ENCODE data around the gene VAMP2.
A peak's percentile ranks its signal among the peaks of the same experiment; 100 is the strongest.

VAMP2 gene

GRCh38 chr17:8117980-8118768 is 44.6 kb downstream of the VAMP2 start, which contains the start of gene ALOXE3 (continued):
- TF ChIP-seq SCRT2 (tag by site-specific recombination; IDR thresholded peaks at IDR 0.05) (peak; percentile 66), RBAK (tag by site-specific recombination; IDR thresholded peaks at IDR 0.05) (no peak), ZNF133 (tag by site-specific recombination; IDR thresholded peaks at IDR 0.05) (no peak), ZBTB20 (tag by site-specific recombination; IDR thresholded peaks at IDR 0.05) (peak; percentile 73), ZFP3 (tag by site-specific recombination; IDR thresholded peaks at IDR 0.05; ENCODE audit: low read depth) (no peak), ZBTB17 (tag by site-specific recombination; IDR thresholded peaks at IDR 0.05) (no peak), SP3 (tag by site-specific recombination; IDR thresholded peaks at IDR 0.05) (peak; percentile 45; the same call in 1 of the 2 replicates), PRDM2 (tag by site-specific recombination; IDR thresholded peaks at IDR 0.05; ENCODE audit: borderline replicate concordance) (0 out of 2 replicates have a peak, but pooled peaks have one; percentile 77), EGR2 (tag by site-specific recombination; IDR thresholded peaks at IDR 0.05; ENCODE audit: low read depth) (peak; percentile 42; the same call in 1 of the 2 replicates), ZNF777 (tag by site-specific recombination; IDR thresholded peaks at IDR 0.05; ENCODE audit: borderline replicate concordance) (0 out of 2 replicates have a peak, but pooled peaks have one; percentile 45), ZFHX2 (tag by site-specific recombination; conservative IDR thresholded peaks at IDR 0.05) (peak; percentile 71; the same call in 1 of the 2 replicates), ZNF398 (tag by site-specific recombination; IDR thresholded peaks at IDR 0.05) (peak; percentile 69), MZF1 (tag by site-specific recombination; IDR thresholded peaks at IDR 0.05; ENCODE audit: borderline replicate concordance) (peak; percentile 62), ZNF610 (tag by site-specific recombination; IDR thresholded peaks at IDR 0.05; ENCODE audit: borderline replicate concordance) (no peak), ZNF202 (tag by site-specific recombination; IDR thresholded peaks at IDR 0.05; ENCODE audit: borderline replicate concordance) (no peak), ZBTB49 (tag by site-specific recombination; IDR thresholded peaks at IDR 0.05; ENCODE audit: low read depth) (no peak), GLIS1 (tag by site-specific recombination; IDR thresholded peaks at IDR 0.05) (0 out of 2 replicates have a peak, but pooled peaks have one; percentile 52), ZNF621 (tag by site-specific recombination; IDR thresholded peaks at IDR 0.05) (no peak), KLF1 (tag by site-specific recombination; IDR thresholded peaks at IDR 0.05) (0 out of 2 replicates have a peak, but pooled peaks have one; percentile 24), YY1 (tag by site-specific recombination; IDR thresholded peaks at IDR 0.05) (no peak), ZNF843 (tag by site-specific recombination; IDR thresholded peaks at IDR 0.05) (0 out of 2 replicates have a peak, but pooled peaks have one; percentile 22), ZNF335 (tag by site-specific recombination; conservative IDR thresholded peaks at IDR 0.05) (peak; percentile 64)
- TF ChIP-seq, protein P1, sequence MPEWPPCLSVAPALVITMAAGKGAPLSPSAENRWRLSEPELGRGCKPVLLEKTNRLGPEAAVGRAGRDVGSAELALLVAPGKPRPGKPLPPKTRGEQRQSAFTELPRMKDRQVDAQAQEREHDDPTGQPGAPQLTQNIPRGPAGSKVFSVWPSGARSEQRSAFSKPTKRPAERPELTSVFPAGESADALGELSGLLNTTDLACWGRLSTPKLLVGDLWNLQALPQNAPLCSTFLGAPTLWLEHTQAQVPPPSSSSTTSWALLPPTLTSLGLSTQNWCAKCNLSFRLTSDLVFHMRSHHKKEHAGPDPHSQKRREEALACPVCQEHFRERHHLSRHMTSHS (tag by site-specific recombination; IDR thresholded peaks at IDR 0.05), result no peak
- TF ChIP-seq, protein P2, sequence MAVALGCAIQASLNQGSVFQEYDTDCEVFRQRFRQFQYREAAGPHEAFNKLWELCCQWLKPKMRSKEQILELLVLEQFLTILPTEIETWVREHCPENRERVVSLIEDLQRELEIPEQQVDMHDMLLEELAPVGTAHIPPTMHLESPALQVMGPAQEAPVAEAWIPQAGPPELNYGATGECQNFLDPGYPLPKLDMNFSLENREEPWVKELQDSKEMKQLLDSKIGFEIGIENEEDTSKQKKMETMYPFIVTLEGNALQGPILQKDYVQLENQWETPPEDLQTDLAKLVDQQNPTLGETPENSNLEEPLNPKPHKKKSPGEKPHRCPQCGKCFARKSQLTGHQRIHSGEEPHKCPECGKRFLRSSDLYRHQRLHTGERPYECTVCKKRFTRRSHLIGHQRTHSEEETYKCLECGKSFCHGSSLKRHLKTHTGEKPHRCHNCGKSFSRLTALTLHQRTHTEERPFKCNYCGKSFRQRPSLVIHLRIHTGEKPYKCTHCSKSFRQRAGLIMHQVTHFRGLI (tag by site-specific recombination; IDR thresholded peaks at IDR 0.05), result peak; percentile 58
- TF ChIP-seq, protein P3, sequence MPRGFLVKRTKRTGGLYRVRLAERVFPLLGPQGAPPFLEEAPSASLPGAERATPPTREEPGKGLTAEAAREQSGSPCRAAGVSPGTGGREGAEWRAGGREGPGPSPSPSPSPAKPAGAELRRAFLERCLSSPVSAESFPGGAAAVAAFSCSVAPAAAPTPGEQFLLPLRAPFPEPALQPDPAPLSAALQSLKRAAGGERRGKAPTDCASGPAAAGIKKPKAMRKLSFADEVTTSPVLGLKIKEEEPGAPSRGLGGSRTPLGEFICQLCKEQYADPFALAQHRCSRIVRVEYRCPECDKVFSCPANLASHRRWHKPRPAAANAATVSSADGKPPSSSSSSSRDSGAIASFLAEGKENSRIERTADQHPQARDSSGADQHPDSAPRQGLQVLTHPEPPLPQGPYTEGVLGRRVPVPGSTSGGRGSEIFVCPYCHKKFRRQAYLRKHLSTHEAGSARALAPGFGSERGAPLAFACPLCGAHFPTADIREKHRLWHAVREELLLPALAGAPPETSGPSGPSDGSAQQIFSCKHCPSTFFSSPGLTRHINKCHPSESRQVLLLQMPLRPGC (tag by site-specific recombination; IDR thresholded peaks at IDR 0.05), result peak; percentile 96

Measured in HEK293 (cell line).